ENCODE measurements around the gene C12orf43. TPM values are rescaled to one million over a fixed set of nuclear protein-coding genes. Genes with fewer than 3 reads are reported as not detected.

The C12orf43 gene
- total and polyA plus RNA-seq, 2 of the 4 experiments (the other 2 are of a cell fraction) = 12.5 to 13.5 TPM

DNA sequence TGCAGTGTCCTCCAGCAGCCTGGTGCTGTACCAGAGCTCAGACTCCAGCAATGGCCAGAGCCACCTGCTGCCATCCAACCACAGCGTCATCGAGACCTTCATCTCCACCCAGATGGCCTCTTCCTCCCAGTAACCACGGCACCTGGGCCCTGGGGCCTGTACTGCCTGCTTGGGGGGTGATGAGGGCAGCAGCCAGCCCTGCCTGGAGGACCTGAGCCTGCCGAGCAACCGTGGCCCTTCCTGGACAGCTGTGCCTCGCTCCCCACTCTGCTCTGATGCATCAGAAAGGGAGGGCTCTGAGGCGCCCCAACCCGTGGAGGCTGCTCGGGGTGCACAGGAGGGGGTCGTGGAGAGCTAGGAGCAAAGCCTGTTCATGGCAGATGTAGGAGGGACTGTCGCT, 15.2 kb downstream of the C12orf43 start:
- Histone ChIP-seq H2AFZ (replicated peaks; ENCODE audit: low read length, poor library complexity) (no peak overlapping the region), H2AK5ac (ENCODE audit: low read depth, low read length) (no peak overlapping the region), H4K8ac (ENCODE audit: low read depth in 2 of 2, low read length in 2 of 2) (no peak overlapping the region), H3K4ac (ENCODE audit: low read depth, low read length) (no peak overlapping the region), H4K91ac (ENCODE audit: insufficient read depth, low read depth, low read length) (no peak overlapping the region), H4K5ac (ENCODE audit: low read depth, low read length) (no peak overlapping the region), H3K4me2 (ENCODE audit: low read depth, low read length) (no peak overlapping the region), H2BK120ac (ENCODE audit: low read depth, low read length) (no peak overlapping the region), H2BK5ac (ENCODE audit: low read depth, low read length, poor library complexity, severe bottlenecking) (no peak overlapping the region), H2BK15ac (ENCODE audit: low read depth, low read length) (no peak overlapping the region), H3K27me3 (ENCODE audit: control insufficient read depth, insufficient read depth, low read length) (no peaks in the 10 kb centered on the region; the same call in 1 of the 2 replicates), H3K9me3 (ENCODE audit: control insufficient read depth, insufficient read depth, low read length) (no peaks in the 10 kb centered on the region), H3K27ac (ENCODE audit: insufficient read depth, low read length) (no peak overlapping the region), H2BK20ac (ENCODE audit: low read depth, low read length) (no peak overlapping the region), H2AK9ac (replicated peaks; ENCODE audit: low read depth, low read length, poor library complexity) (no peak overlapping the region), H3K79me1 (ENCODE audit: low read depth in 1 of 2, low read length in 2 of 2) (no peaks in the 10 kb centered on the region), H3K4me3 (ENCODE audit: insufficient read depth, low read depth, low read length) (no peak overlapping the region), H3K23ac (ENCODE audit: low read depth, low read length) (no peak overlapping the region), H3K14ac (replicated peaks; ENCODE audit: low read depth, low read length) (no peak overlapping the region), H3K4me1 (ENCODE audit: control insufficient read depth, insufficient read depth, low read length) (peaks cover 4% of the 10 kb centered on the region; the same call in 1 of the 2 replicates), H4K20me1 (ENCODE audit: insufficient read depth, low read length) (no peaks in the 10 kb centered on the region), H3K9ac (ENCODE audit: low read depth, low read length) (no peak overlapping the region), H3K9me1 (ENCODE audit: insufficient read depth, low read length) (no peaks in the 10 kb centered on the region), H3K18ac (ENCODE audit: low read depth, low read length) (no peak overlapping the region), H3K56ac (ENCODE audit: extremely low read depth, insufficient read depth, low read length) (no peak overlapping the region), H3K36me3 (ENCODE audit: control insufficient read depth, insufficient read depth, low read length) (peaks cover 19% of the 10 kb centered on the region)
- no TSS peak for BruUV-seq (replicated peaks)
- intact Hi-C loops (cut with micrococcal nuclease) = no loop called here
- DNase-seq (no peak), ATAC-seq (ENCODE audit: low read depth) (no peak)
- no peak for TF ChIP-seq CHD1 (IDR thresholded peaks at IDR 0.05; ENCODE audit: low read depth, low read length)
- TF ChIP-seq POLR2A (IDR thresholded peaks at IDR 0.05; ENCODE audit: low read depth, low read length) = no peak
- TF ChIP-seq SMC3 (IDR thresholded peaks at IDR 0.05; ENCODE audit: low read depth, low read length) = no peak
- no peak for TF ChIP-seq RFX5 (IDR thresholded peaks at IDR 0.05; ENCODE audit: low read depth, low read length)
- no peak for TF ChIP-seq RAD21 (IDR thresholded peaks at IDR 0.05; ENCODE audit: low read length)
- CTCF ChIA-PET = no interaction called here
- 100% methylated on average over 1 of the region's 11 CpGs; no CpG with 5 or more reads in 1 of the 2 experiments for WGBS, 2 experiments (ENCODE audit: extremely low coverage in 2 of 2, insufficient read length in 1 of 2)
- in situ Hi-C loops (cut with MboI; ENCODE audit: low sequenced_read_pairs) = no loop called here
- POLR2A ChIA-PET (ENCODE audit: unreplicated experiment) = interaction anchor here (0.5 kb wide), 1 partner anchor 710 kb away, joined by 21 read pairs; no protein-coding TSS in a partner anchor
- dilution Hi-C loops (cut with HindIII; ENCODE audit: low sequenced_read_pairs, unreplicated experiment) = no loop called here
